Left hindlimb (tissue), 1 donor: Measurements from ENCODE around the gene TRPT1.

Source experiments
- DNase-seq: peaks from one replicate; pipeline ENCODE4 v3.0.0-alpha.2; 2018

TRPT1 gene

DNA sequence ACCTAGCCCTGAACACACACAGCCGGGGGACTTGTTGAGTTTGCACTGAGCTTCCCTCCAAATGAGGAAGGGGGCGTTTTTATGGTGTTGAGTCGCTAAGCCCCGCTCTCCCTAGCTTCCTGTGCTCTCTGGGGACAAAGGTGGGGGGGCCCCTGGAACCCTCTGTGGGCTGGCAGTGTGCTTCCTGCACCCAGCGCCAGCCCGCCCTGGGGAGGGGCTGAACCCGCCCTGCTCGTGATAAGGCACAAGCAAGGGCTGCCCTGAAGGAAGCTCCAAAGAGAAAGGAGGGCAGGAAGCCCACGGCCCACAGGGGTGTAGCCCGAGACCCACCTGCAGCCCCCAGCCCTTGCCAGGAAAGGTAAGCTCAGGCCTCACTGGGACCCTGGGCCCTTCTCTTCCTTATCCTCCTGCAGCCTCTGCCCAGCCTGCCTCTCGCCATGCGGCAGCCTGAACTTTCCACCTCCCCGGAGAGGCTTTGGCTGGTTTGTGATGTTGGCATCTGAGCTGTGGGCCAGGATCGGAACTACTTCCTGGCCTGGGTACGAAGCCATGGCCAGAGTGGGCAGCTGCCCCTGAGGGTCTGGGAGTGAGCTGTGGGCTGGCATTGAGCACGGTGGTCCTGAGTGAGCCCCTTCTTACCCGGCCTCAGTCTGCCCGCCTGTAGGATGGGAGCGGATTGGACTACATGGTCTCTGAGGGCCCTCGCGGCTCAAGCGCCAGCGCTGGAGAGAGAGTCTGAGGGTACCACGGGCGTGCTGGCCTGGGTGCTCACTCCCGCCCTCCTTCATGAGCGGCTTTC lies 19.3 kb downstream of the TRPT1 start, which contains the start of gene FERMT3:
FERMT3 (plus strand) TSS at position 265 of the 799 bp plus-strand sequence. CDS start 644 bp downstream, outside the sequence.
- no peak for DNase-seq

DNA sequence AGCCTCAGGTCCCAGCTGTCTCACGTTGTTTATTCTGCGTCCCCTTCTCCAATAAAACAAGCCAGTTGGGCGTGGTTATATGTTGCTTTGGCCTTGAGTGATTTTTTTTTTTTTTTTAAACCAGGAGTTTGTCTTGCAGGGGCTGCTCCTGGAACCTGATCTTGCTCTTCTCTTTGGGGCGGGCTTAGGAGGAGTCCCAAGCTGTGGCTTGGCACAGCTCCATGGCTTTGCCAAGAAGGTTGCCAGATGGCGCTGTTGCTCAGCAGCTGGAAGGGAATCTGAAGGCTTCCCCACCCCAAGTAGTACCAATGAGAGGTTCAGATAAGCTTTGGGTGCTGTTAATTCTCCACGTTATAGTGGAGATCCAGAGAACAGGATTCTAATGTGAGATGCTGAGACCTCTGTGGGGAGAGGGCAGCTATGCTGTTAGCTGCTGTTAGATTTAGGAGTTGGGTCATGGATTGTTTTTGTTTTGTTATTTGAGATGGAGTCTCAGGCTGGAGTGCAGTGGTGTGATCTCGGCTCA lies 21.5 kb downstream of the TRPT1 start:
- peak; percentile 82 for DNase-seq

DNA sequence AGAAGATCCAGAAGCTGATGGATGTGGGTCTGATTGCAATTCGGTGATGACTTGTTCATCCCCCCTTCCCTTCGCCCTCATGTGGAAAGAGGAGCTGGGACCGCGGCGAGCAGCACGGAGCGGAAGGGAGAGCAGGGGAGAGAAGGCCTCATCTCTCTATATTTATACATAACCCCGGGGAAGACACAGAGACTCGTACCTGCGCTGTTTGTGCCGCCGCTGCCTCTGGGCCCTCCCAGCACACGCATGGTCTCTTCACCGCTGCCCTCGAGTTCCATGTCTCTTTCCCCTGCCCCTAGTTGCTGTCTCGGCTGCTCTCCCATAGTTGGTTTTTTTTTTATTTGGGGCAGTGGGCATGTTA lies 21.9 kb downstream of the TRPT1 start:
- no peak for DNase-seq

DNA sequence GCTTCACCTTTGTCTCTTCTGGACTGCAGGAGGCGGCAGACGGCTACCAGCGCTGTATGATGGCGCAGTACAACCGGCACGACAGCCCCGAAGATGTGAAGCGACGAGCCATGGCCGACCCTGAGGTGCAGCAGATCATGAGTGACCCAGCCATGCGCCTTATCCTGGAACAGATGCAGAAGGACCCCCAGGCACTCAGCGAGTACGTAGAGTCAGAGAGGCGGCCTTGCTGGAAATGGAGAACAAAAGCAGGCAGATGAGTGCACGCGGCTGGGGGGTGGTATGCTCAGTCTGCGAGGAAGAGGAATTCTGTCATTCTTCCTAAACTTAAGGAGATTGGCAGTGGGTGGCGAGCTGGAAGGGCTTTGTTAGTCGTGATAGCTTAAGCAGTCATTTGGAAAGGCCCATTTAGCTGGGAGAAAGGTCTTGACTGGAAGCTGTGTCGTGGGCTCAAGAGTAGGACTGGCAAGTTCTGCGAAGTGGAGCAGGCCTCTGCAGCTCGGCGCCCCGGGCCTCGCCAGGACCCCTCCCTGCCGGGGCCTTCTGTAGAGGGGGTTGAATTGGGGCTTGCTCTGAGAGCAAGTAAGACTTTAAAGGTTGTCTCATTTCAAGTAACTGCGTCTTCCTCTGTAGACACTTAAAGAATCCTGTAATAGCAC lies 22.4 kb downstream of the TRPT1 start:
- DNase-seq = no peak

DNA sequence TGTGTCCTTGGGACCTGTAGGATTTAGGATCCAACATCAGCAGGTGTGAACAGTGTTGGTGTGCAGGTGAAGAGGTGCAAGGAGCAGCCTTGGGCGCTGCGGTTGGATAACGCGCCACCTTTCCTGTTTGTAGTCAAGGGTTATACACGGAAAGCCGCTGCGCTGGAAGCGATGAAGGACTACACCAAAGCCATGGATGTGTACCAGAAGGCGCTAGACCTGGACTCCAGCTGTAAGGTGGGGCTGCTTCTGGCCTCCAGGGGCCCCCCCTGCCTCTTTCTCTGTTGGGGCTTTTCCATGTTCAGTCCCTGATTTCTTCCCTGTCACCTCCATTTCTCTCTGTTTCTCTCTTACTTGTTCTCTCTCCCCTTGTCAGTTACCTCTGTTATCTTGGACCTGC lies 23.0 kb downstream of the TRPT1 start:
- DNase-seq = no peak

DNA sequence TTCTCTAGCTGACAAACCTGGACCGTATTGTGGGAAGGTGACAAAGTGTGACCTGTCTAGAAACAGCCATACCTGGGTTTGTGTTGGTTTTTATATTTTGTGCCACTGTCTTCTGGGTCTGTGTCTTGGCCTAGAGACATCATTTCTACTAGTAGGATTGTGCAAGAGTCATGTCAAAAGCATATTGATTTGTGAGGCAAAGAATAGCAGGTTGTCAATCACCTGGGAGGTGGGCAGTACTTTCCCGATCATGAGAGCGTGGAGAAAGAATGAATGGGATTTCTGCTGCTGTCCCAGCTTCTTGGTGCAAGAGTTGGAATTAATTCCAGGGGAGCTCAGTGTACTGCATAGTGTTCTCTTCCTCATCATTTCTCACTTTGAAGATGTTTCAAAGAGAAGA lies 24.4 kb downstream of the TRPT1 start:
- DNase-seq = no peak

DNA sequence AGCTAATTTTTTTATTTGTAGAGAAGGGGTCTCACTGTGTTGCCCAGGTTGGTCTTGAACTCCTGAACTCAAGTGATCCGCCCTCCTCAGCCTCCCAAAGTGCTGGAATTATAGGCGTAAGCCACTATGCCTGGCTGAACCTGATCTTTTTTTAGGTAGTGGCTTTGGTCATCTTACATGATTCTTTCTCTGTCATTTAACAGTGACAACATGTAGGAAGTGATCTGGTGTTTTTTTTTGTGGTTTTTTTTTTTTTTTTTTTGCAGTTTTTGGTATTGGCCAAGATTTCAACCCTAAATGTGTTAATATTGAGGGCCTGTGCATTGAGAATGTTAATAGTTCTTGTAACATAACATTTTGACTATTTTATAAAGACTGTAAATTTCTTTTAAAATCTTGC lies 27.5 kb downstream of the TRPT1 start:
- DNase-seq = no peak

DNA sequence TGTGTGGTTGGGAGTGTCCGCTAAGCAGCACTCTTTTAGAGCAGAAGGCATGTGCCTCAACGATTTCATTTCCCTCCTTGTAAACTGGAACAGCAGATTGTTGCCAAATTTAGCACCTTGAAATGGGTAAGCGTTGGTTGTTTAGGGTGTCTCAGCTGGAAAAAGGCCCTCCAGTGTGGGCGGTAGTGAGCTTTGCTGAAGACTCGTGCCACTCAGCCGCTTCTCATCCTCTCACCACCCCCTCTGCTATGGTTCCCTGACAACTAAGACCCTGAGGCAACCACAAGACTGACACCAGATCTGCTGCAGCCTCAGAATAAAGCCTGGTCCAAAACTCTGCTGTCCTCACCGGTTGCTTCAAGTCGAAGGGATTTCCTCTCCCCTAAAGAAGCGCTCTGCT lies 29.4 kb downstream of the TRPT1 start:
- no peak for DNase-seq

DNA sequence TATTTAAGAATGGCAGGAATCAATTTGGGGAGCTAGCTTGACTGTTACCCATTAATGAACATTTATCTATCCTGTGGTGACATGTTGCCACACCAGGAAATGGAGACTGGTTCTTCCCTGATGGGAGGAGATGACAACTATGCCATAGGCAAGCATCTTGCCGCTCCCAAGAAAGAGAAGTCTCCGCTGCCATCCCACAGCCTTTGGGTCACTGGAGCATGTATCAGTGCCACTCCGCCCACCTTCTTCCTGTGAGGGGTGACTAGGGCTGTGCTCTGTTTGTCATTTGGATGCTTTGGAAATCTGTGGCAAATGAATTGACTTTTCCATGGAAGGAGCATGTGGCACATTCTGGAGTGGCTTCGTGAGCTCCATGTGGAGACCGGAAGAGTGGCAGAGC lies 33.6 kb downstream of the TRPT1 start:
- no peak for DNase-seq

DNA sequence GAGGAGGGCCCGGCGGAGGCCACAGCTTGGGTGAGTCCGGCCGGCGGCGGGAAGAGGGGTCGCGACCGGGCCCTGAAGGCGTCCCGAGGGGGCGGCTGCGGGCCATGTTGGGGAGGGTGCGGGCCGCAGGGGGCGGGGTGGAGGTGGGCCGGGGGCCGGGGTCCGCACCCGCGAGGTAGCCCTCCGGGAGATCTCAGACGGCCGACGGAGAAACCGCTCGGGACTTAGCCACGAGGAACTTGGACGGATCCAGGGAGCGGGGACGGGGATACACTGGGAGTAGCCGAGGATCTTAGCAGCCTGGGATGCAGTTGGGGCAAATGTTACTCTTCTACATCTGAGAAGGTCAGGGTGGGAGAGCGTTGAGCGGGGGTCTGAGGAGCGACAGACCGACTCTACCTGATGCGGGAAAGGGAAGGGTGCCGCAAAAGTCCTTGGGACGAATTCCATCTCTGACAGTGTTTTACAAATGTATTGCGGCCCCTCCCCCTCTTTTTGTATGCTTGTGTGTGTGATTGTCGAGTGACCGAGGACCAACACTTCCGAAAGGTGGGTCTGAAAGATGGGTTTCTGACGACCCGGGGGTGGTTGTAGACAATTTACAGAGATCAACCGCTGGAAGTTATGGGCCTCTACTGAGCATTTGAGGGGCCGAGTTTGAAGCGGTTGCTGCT lies 39.4 kb downstream of the TRPT1 start:
- no peak for DNase-seq

DNA sequence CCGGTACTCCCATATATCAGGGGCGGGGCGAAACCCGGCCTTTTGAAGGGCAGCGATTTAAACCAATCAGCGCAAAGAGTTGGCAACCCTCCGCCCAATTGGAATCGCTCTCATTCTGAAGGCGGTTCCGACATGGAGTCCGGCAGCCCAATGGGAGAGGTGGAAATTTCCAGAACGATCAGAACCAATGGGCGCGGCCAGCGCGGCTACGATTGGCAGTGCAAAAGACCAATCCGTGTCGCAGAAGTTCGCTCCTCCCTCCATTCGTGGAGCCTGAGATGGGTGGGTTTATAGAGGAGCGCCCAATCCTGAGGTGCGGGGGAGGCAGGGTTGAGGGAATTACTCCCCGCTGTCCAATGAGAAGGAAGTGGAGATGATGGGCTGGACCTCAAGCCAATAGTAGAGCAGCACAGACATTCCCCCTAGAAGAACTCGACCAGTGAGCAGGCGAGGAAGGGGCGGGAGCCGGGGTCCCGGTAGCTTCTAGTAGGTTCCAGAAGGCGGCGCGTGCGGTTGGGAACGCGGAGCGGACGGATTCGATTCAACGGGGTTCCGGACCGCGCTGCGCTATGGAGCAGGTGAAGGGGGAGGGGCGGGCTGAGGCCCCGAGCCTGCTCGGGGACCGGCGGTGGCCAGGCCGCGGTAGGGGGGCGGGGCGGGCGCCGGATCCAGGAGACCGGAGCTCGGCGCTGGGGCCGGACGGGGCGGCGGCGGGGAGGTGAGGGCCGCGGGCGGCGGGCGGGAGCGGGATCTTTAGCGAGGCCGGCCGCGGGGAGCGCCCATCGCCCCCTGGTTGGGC lies 40.1 kb downstream of the TRPT1 start, which contains the start of gene STIP1:
STIP1 (plus strand) TSS at position 479 of the 799 bp plus-strand sequence; CDS start at position 570, 91 bp downstream.
- peak; percentile 100 for DNase-seq

DNA sequence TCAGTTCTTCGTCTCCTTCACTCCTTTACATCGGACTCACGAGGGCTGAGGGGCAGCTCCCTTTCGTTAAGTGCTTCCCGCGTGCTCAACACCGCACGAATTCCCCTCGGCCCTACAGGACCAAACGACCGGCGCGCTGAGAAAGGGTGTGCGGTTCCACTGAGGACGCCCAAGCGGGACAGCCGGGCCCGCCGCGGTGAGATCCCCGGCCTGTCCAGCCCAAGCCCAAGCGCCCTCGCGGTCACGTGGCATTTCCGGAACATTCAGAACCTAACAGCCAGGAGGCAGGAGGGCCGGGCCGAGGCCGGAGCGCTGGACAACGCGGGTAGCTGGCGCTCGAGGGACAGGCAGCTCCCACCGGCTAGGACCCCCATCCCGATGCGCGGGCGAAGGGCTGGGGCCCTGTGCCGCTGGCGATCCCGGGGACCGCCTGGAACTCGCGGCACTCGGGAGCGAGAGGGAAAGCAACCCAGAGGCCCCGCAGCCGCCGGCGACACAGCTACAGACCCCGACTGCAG lies 40.8 kb downstream of the TRPT1 start:
- no peak for DNase-seq

DNA sequence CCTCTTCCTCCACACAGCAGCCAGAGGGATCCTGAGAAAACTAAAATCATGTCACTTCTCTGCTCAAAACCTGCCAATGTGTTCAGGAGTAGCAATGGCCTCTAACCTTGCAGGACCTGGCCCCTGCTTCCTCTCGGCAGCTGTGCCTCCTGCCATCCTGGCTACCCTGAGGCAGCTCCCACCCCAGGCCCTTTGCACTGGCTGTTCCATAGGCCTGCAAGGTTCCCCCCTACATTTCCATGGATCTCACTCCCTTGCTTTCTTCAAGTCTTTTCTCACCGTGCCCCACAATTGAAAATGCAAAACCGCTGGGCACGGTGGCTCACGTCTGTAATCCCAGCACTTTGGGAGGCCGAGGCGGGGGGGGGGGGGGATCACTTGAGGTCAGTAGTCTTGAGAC lies 42.1 kb downstream of the TRPT1 start:
- DNase-seq = no peak

DNA sequence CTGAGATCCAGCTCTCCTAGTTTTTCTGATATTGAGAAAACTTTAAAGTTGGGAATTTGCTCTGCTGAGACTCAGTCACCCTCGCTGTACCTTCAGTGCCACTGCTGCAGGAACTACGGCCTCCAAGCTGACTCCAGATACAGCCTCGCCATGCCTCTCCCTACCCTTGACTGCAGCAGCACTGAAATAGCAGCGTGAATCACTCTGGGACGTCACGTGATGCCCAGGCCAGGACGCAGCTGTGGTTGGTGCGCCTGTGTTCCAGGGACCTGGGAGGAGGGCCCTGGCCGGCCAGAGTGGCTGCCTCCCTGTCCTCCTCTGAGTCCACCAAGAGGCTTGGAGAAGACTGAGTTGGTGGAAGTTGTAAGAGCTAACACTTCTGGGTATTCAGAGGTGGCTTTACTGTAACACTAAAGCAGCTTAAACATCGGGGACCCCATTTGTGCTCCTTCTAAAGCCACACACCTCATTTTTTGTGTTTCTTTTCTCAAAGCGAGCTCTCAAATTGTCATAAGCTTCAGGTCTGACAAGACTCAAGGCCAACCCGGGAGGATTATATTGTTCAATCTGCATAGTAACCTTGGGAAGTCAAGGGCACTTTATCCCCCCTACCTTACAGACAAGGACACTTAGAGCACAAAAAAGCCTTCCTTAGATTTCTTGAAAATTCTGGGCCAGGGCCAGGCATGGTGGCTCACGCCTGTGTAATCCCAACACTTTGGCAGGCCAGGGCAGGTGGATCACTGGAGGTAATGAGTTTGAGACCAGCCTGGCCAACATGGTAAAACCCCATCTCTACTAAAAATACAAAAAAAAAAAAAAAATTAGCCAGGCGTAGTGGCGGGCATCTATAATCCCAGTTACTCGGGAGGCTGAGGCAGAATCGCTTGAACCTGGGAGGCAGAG lies 44.2 kb downstream of the TRPT1 start:
- DNase-seq = peak; percentile 92

DNA sequence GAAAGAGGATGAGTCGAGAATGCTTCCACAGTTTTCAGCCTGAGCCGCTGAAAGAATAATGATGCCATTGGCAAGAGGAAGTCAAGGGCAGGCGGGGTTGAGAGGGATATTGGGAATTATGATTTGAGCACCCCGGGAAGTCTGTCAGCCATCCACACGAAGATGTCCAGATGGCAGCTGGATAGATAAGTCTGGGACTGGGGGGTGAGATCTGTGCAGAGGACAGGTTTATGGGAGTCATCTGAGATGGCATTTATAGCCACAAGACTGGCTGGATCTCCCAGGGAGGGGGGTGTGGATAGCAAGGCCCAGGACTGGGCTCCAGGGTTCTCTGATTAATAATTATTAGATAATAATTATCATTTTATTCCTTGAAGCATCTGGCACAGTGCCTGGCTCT lies 45.1 kb downstream of the TRPT1 start:
- no peak for DNase-seq

DNA sequence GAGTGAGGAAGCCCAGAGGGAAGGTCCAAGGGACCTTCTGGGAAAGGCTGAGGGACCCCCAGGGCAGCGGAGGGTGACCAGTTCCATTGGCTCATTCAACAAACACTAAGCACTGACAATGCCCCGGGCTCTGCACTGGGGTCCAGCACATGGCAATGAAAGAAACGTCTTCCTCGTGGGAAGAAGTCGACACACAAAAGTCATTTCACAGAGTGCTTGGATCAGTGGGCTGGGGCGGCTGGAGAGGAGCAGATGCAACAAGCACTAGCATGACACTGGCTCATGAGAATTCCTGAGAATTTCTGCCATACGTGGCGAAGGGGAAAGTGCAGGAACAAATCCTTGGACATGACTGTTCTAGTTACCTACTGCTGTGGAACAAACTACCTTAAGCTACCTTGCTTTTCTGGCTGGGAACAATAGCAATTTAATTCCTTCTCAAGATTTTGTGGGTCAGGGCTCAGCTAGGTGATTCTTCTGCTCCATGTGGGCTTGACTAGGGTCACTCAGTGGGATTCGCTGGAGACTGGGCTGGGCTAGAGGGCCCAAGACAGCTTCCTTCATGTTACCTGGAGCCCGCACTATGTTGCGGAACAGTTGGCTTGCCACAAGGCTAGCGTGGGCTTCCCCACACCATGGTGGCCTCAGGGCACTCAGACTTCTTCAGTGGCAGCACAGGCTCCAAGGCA lies 46.9 kb downstream of the TRPT1 start:
- no peak for DNase-seq

DNA sequence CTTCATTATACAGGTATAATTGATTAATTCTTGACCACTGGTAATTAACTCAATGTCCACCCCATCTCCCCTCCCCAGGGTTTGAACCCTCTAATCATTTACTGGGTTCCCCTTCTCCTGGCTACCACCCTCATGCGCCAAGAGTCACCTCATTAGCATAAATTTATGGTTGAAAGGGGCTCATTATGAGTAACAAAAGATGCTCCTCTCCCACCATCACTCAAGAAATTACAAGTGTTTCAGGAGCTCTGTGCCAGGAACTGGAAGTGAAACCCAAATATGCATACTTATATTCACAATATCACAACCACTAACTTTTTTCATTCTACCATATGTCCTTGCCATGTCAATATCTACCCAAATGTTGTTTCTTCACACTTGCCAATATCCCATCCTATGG lies 47.8 kb downstream of the TRPT1 start:
- no peak for DNase-seq

DNA sequence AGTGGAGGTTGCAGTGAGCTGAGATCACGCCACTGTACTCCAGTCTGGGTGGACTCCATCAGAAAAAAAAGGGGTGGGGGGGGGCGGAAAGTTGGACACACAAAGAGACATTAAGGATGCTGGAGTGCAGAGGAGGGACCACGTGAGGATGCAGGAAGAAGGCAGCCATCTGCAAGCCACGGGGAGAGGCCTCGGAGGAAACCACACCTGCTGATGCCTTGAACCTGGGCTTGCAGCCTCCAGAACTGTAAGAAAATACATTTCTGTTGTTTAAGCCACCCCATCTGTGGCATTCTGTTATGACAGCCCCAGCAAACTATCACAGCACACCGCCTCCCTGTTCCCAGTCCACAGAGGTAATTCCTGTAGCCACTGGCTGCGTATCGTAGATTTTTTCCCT lies 49.2 kb downstream of the TRPT1 start:
- no peak for DNase-seq
